Stomach (tissue), 9 donors: ENCODE measurements around the gene CERS6. TPM values are rescaled to one million over a fixed set of nuclear protein-coding genes. Genes with fewer than 3 reads are reported as not detected.
A peak's percentile ranks its signal among the peaks of the same experiment; 100 is the strongest.
"Not testable (repeated sequence)": the region's sequence is repeated elsewhere in the genome, so short reads cannot be mapped to it uniquely, and the experiment has no call there.

Experiments
- DNase-seq, 2 donors: peaks; one replicate each; pipeline versions ENCODE4 v3.0.0 to v3.0.0-alpha.2; 2013 to 2019
- H3K27ac ChIP-seq, 5 donors: fragments of 200-600 bp in 4 of 5; sonication (generic) in 4 of 5; one replicate each; pipeline ENCODE4 v1.5.1; 2013 to 2019; ENCODE audit warnings: mild to moderate bottlenecking in 1 of 5, moderate library complexity in 1 of 5
- H3K27me3 ChIP-seq, 3 donors: fragments of 200-600 bp; sonication (generic); one replicate each; pipeline ENCODE4 v1.5.1; 2017 to 2019; ENCODE audit warnings: mixed run types in 1 of 3
- H3K36me3 ChIP-seq, 4 donors: fragments of 200-600 bp; sonication (generic); 1 replicate in 3 of 4; 2 replicates in 1 of 4; pipeline ENCODE4 v1.5.1; 2016 to 2019
- H3K4me1 ChIP-seq, 4 donors: fragments of 200-600 bp; sonication (generic); one replicate each; pipeline ENCODE4 v1.5.1; 2016 to 2019
- H3K4me3 ChIP-seq, 4 donors: fragments of 200-600 bp; sonication (generic) in 3 of 4; one replicate each; pipeline ENCODE4 v1.5.1; 2016 to 2019; ENCODE audit warnings: mild to moderate bottlenecking in 1 of 4
- H3K9me3 ChIP-seq, 4 donors: fragments of 200-600 bp; sonication (generic); one replicate each; pipeline ENCODE4 v1.5.1; 2016 to 2019
- EP300 ChIP-seq: sonication (generic); formaldehyde crosslinking; IDR thresholded peaks from one replicate; pipeline ENCODE4 v1.6.1; 2017; ENCODE audit warnings: antibody characterized with exemption
- POLR2A ChIP-seq, 4 donors: fragments of 450-650 bp; IDR thresholded peaks; one replicate each; pipeline ENCODE4 v1.6.1; 2016; ENCODE audit warnings: antibody characterized with exemption in 4 of 4, control low read depth in 2 of 4, mild to moderate bottlenecking in 1 of 4, moderate library complexity in 1 of 4
- POLR2AphosphoS5 ChIP-seq, 3 donors: sonication (generic); formaldehyde crosslinking; IDR thresholded peaks; one replicate each; pipeline ENCODE4 v1.6.1; 2016; ENCODE audit warnings: antibody characterized with exemption in 3 of 3
- WGBS, 5 donors: extraction: QIAGEN DNeasy Blood & Tissue Kit in 3 of 5; methylation state at CpG; one replicate each; pipeline versions ENCODE4 v1.1.5 to v1.1.7; 2013 to 2018; 5-methylcytosine and 5-hydroxymethylcytosine counted together
- intact Hi-C: fragments of 100-400 bp; cut with DNase I; formaldehyde crosslinking; loops from one replicate; pipeline ENCODE4 v1.15.1; 2023; ENCODE audit warnings: low total_unique reads
- polyA plus RNA-seq, 3 donors: library from polyadenylated mRNA; stranded (reverse); fragments of 200-250 nt; gene quantifications; one replicate each; pipeline ENCODE4 v1.2.3, GENCODE V29; 2013
- total RNA-seq, 5 donors: library from RNA; depleted of rRNA; stranded (reverse); fragments of >200 nt; gene quantifications; one replicate each; pipeline versions ENCODE4 v1.1.0 to v1.2.3, GENCODE V29; 2014 to 2016
- TF ChIP-seq, protein P1 (sequence below), 7 experiments: fragments of 450-650 bp in 4 of 7; fragments of 200-600 bp in 3 of 7; sonication (generic) in 3 of 7; IDR thresholded peaks; one replicate each; pipeline ENCODE4 v1.5.1; 2016 to 2019; ENCODE audit warnings: antibody characterized with exemption in 7 of 7, control low read depth in 2 of 7, mild to moderate bottlenecking in 1 of 7
- donor health status: healthy with polysubstance abuse.
- donor health status: Bipolar disorder and iron deficiency.
- donor health status: healthy.

CERS6 gene
- total and polyA plus RNA-seq, 8 donors: 4.0 to 102 (median 53.2) TPM

DNA sequence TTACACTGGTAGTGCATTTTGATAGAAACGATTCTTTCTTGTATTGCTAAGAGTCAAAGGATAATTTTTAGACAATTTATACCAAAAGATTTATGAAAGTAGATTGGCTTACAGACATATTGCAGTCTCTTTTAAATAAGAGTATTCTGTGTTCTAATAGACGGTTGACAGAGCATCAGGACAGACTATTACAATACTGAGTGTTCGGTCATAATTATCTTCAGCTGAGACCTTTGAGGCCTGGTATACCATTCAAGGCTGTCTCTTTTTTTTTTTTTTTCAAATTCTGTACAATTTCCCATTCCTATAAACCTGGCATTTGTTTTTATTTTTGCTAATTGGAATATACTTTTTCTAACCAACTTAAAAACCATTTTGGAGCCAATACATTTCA is 205.8 kb downstream of the CERS6 start:
- Histone ChIP-seq H3K4me1 (peaks cover 0 to 56% (median 11%) of the 10 kb centered on the region in 4 donors), H3K9me3 (no peaks in the 10 kb centered on the region), H3K4me3 (no peak overlapping the region), H3K27me3 (no peaks in the 10 kb centered on the region), H3K27ac (peak overlapping the region in 1 of 5 donors; percentile 15), H3K36me3 (no peaks in the 10 kb centered on the region)
- intact Hi-C loops: no loop called here
- no peak for DNase-seq
- WGBS, 5 donors: 68 to 75% (median 71%) methylated on average over 3 of the region's 3 CpGs
- TF ChIP-seq EP300 (no peak), POLR2A (IDR thresholded peaks at IDR 0.05) (no peak)

DNA sequence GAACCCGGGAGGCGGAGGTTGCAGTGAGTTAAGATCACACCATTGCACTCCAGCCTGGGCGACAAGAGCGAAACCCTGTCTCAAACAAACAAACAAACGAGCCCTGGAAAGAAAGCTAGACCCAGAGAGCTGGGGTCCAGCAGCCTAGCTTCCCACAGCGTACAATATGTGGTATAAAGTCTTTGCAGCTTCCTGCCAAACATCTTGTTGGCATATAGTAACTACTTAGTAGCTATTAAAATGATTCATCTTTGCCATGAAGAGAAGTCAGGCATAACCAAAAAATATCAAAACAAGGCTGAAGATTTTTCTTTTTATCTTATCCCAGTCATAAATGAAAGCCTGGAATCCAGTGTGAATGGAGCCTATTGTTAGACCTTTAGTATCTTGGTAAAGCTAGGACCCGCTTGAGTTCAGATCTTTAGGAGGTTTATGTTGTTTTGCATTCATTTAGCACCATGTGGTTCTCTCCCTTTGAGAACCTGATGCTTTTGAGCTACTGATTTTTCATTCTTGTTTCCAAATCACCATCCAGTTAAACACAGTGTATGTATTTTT is 206.7 kb downstream of the CERS6 start:
- Histone ChIP-seq H3K27ac (no peak overlapping the region), H3K4me3 (no peak overlapping the region), H3K36me3 (no peaks in the 10 kb centered on the region), H3K4me1 (peaks cover 0 to 64% (median 11%) of the 10 kb centered on the region in 4 donors), H3K27me3 (no peaks in the 10 kb centered on the region), H3K9me3 (no peaks in the 10 kb centered on the region)
- 86 to 97% (median 92%) methylated on average over 3 to 7 of the region's 7 CpGs for WGBS, 5 donors
- TF ChIP-seq POLR2A (IDR thresholded peaks at IDR 0.05): no peak
- TF ChIP-seq, protein P1, sequence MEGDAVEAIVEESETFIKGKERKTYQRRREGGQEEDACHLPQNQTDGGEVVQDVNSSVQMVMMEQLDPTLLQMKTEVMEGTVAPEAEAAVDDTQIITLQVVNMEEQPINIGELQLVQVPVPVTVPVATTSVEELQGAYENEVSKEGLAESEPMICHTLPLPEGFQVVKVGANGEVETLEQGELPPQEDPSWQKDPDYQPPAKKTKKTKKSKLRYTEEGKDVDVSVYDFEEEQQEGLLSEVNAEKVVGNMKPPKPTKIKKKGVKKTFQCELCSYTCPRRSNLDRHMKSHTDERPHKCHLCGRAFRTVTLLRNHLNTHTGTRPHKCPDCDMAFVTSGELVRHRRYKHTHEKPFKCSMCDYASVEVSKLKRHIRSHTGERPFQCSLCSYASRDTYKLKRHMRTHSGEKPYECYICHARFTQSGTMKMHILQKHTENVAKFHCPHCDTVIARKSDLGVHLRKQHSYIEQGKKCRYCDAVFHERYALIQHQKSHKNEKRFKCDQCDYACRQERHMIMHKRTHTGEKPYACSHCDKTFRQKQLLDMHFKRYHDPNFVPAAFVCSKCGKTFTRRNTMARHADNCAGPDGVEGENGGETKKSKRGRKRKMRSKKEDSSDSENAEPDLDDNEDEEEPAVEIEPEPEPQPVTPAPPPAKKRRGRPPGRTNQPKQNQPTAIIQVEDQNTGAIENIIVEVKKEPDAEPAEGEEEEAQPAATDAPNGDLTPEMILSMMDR (IDR thresholded peaks at IDR 0.05): no peak
- no peak for TF ChIP-seq POLR2AphosphoS5 (IDR thresholded peaks at IDR 0.05)
- no peak for TF ChIP-seq EP300
- intact Hi-C loops: no loop called here
- DNase-seq: no peak

DNA sequence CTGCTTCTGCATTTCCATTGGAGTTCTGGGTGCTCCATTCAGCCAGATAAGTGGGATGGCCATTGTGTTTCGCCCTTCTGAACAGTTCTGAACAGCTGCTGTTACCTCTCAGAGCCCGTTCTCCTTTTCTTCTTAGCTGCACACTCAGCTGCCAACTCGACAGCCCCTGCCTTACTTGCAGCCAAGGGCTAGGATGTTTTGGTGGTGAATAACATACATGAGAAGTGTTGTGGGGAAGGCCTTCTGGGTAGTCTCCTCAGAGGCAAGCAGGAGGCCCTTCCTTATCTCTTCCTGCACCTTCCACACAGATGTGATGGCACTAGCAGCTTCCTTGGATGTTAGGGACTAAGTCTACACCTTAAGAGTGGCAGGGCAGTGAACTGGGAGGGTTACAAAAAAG is 207.9 kb downstream of the CERS6 start:
- H3K27me3 ChIP-seq: no peaks in the 10 kb centered on the region
- H3K4me3 ChIP-seq: no peak overlapping the region
- 80 to 93% (median 88%) methylated on average over 3 of the region's 3 CpGs for WGBS, 5 donors
- peaks cover 0 to 60% (median 11%) of the 10 kb centered on the region in 4 donors for H3K4me1 ChIP-seq
- intact Hi-C loops: no loop called here
- H3K27ac ChIP-seq: no peak overlapping the region
- no peaks in the 10 kb centered on the region for H3K36me3 ChIP-seq
- TF ChIP-seq POLR2A (IDR thresholded peaks at IDR 0.05) (no peak), POLR2AphosphoS5 (IDR thresholded peaks at IDR 0.05) (no peak), EP300 (no peak)
- TF ChIP-seq, protein P1 (IDR thresholded peaks at IDR 0.05): no peak
- no peaks in the 10 kb centered on the region for H3K9me3 ChIP-seq
- DNase-seq: no peak

DNA sequence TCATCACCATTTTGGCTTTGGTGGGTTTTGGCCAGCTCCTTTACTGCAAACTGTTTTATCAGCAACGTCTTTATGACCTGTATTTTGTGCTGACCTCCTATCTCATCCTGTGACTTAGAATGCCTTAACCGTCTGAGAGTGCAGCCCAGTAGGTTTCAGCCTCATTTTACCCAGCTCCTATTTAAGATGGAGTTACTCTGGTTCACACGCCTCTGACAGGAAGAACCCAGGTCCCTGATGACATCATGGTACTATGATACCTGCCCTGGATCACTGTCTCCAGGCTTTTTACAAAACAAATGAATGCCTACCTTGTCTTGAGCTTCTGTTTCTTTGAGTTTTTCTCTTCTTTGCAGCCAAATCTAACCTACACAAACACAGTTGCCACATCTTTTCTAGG is 208.6 kb downstream of the CERS6 start:
- H3K27ac ChIP-seq, intact Hi-C loops, H3K36me3 ChIP-seq, H3K9me3 ChIP-seq, H3K27me3 ChIP-seq, H3K4me3 ChIP-seq, DNase-seq: not testable (repeated sequence)
- H3K4me1 ChIP-seq: peaks cover 0 to 59% (median 11%) of the 10 kb centered on the region in 4 donors
- 77 to 87% (median 82%) methylated on average over 3 of the region's 3 CpGs for WGBS, 5 donors

DNA sequence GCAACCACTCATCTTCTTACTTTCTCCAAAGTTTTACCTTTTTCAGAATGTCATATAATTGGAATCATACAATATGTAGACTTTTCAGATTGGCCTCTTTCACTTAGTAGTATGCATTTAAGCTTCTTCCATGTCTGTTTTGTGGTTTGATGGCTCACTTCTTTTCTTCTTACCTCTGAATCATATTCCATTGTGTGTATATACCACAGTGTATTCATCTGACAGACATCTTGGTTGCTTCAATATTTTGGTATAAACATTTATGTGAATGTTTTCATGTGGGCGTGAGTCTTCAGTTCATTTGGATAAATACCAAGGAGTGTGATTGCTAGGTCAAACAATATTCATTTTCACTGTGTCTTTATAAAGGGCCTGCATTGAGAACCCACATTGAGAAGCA is 210.3 kb downstream of the CERS6 start:
- Histone ChIP-seq H3K27me3 (no peaks in the 10 kb centered on the region), H3K9me3 (no peaks in the 10 kb centered on the region), H3K4me1 (peaks cover 0 to 49% (median 11%) of the 10 kb centered on the region in 4 donors), H3K27ac (no peak overlapping the region), H3K4me3 (no peak overlapping the region), H3K36me3 (no peaks in the 10 kb centered on the region)
- TF ChIP-seq, protein P1 (IDR thresholded peaks at IDR 0.05): no peak
- TF ChIP-seq POLR2AphosphoS5 (IDR thresholded peaks at IDR 0.05): no peak
- TF ChIP-seq POLR2A (IDR thresholded peaks at IDR 0.05): no peak
- no peak for TF ChIP-seq EP300
- 53 to 71% (median 62%) methylated on average over 1 of the region's 1 CpG for WGBS, 5 donors
- intact Hi-C loops: no loop called here
- DNase-seq: no peak
